ENCODE measurements around the gene KREMEN1.
A peak's percentile ranks its signal among the peaks of the same experiment; 100 is the strongest.
"Not testable (repeated sequence)": the region's sequence is repeated elsewhere in the genome, so short reads cannot be mapped to it uniquely, and the experiment has no call there.

Gene KREMEN1

DNA sequence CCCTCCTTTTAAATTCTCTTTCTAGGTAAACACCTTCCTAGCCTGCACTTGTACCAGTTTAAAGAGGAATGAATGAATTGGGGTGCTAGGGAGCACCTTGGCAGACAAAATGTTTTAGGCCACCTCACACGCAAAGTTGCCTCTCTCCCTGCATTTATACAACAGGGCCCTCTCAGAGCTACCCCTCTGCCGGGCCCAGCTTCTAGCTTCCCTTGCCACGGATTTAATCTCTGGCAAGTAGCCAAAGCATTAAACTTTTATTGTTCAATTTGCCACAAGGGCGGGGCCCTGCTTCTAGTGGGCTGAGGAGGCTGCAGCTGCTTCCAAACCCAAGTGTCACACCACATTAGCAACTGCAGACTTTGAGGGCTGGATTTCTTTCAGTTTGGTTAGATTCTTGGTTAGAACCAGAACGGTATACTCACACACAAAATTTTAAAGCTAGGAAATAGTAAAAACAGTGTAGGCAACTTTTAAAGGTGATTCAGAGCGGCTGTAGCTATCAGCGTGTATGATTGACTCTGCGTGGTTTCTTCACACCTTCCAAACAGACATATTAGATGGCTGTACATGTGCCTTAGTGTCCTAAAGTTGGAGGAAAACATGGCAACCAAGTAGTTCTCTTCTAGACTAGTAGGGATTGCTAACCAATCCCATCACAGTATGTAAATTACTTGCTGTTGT lies 6.5 kb downstream of the KREMEN1 start:
- peak; percentile 84 for DNase-seq

DNA sequence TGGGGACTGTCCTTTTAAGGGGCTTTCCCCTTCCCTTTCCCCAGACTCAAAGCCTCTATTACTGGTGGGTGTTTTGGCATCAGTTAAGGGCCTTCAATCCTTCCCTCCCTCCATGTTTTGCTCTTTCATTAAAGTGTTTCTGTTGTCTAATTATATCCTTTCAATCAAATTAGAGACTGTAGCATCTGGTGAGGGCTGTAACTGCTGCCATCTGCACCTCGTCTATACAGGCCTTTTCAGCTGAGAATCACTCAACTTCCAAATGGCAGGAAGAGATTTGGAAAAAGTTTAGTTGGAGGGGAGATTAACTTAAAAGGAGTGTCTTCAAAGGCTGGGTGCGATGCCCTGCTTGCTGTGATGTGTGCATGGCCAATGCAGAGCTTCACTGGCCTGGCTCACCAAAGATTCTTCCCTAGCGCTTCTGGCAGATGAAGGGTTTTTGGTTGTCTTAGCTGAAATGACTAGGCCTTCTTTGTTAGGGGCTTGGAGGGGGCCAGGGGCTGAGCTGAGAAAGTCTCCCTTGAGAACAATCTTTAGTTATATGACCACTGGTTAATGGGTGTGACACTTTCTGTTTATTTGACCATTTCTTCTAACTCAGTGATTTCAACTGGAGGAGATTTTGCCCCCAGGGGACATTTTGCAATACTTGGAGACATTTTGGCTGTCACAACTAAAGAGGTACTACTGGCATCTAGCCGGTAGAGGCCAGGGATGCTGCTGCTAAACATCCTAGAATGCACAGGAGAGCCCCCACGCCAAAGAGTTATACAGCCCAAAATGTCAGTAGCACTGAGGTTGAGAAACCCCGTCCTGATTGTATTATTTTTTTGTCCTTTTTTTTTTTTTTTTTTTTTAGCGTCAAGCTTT lies 7.5 kb downstream of the KREMEN1 start:
- no peak for DNase-seq

DNA sequence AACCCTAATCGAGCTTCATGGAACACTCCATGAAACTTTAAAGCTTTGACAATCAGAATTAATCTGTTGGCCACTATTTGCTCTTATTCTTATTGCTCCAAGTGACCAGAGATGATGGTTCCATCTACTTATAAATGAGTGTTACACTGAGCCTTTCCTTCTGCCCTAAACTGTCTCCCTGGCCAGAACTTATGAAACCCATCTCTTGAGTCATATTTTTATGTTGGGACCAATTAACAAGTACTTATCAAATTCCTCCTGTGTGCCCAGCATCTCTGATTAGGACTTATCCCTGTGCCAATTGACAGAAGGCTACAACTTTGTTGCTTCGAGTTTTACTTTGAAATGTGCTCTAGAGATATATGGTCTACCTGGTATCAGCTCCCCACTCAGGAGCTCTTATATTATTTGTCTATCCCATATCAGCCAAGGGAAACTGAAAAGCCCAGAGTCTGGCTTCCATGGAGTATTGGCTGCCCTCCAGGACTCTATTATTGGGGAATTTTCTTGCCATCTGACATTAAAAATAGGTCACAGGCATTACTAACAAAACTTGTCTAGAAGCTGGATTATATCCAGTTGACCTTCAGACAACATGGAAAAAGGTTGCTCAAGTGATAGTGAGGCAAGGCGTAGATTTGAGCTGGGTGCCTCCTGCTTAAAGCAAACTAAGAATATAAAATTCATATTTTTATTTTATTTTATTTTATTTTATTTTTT lies 8.8 kb downstream of the KREMEN1 start:
- DNase-seq: no peak

DNA sequence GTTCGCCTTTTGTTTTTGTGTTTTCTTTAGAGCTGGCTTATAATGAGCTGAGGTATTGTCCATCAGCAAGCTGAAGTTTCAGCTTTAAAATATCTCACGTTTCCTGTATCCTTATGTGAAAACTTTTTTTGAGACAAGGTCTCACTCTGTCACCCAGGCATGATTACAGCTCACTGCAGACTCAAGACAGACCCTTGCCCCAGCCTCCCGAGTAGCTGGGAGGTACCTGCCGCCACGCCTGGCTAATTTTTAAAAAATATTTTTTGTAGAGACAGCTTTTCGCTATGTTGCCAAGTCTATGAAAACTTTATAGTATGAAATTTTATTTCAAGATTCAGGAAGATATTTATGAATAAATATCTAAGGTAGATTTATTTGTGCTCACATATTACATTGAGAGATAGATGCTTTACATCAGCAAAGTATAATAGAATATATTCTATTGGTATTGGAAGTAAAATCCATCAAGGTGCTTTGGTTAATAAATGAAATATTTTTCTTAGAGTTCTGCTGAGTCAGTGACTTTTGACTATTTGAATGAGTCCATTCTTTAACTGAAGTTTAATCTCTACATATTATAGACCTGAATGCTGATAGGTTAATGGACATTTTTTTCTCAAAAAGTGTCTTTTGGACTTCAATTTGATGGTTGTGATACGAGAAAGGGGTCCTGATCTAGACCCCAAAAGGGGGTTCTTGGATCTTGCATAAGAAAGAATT lies 10.2 kb downstream of the KREMEN1 start:
- DNase-seq: no peak

DNA sequence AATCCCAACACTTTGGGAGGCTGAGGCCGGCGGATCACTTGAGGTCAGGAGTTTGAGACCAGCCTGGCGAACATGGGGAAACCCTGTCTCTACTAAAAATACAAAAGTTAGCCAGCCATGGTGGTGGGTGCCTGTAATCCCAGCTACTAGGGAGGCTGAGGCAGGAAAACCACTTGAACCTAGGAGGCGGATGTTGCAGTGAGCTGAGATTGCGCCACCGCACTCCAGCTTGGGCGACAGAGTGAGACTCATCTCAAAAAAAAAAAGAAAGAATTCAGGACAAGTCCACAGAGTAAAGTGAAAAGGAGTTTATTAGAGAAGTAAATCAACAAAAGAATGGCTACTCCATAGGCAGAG lies 10.7 kb downstream of the KREMEN1 start:
- DNase-seq: not testable (repeated sequence)

DNA sequence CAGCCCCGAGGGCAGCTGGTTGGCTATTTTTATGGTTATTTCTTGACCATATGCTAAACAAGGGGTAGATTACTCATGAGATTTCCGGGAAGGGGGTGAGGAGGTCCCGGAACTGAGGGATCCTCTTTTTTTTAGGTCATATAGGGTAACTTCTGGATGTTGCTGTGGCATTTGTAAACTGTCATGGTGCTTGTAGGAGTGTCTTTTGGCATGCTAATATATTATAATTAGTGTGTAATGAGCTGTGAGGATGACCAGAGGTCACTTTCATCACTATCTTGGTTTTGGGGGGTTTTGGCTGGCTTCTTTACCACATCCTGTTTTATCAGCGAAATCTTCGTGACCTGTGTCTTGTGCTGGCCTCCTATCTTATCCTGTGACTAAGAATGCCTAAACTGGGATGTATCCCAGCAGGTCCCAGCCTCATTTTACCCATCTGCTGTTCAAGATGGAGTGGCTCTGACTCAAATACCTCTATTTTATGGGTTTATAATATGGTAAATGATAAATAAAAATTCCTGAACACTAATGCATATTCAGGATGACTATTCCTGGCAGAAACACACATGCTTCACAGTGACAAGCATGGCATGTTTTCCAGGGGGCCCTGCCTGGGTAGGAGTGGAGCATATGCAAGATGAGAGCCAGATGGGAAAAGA lies 11.2 kb downstream of the KREMEN1 start:
- DNase-seq: no peak

DNA sequence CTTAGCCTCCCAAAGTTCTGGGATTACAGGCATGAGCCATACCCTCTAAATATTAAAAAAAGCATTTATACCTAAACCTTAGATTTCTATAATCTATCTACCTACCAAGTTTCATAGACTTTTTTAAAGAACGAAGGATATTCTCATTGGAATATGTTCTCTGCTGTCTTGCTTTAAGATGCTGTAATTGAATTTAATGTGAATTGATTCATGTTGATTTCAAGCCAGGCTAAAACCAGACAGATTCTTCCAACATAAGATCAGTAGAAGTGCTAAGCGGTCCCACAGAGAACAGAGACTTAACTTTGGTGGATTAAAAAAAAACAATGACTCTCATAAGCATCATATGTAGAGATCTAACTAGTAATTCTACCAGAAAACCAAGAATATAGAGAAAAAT lies 14.2 kb downstream of the KREMEN1 start:
- no peak for DNase-seq

DNA sequence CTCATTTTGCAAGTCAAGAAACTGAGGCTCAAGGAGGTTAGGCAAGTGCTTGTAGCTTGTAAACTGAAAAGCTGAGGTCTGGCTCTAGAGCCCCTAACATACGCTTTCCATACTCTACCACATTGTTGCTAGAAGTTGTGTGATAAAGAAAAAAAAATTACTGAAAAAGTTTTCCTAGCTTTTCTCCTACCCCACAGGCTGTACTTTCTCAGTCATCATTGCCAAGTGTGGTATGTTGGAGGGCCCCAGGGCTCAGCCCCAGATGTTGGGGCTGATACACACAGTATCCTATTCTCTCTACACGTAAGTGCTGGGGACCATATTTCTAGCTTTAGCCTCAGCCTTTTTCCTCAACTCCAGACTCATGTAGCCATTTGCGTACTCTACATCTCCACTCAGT lies 16.0 kb downstream of the KREMEN1 start:
- DNase-seq: no peak

DNA sequence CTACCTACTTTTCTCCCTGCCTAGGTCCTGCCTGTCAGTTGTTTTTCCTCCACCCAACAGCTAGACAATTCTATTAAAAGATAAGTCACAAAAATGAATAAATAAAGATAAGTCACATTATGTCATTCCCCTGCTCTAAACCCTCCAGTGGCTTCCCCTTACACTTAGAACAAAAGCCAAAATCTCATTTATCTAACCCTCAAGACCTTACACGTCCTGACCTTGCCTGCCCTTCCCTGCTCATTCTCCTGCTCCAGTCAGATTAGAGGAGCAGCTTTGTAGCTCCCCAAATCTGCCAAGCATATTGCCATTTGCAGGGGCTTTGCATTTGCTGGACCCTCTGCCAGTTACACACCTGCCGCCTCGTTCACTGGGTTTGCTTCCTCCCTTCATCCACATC lies 16.7 kb downstream of the KREMEN1 start:
- no peak for DNase-seq

DNA sequence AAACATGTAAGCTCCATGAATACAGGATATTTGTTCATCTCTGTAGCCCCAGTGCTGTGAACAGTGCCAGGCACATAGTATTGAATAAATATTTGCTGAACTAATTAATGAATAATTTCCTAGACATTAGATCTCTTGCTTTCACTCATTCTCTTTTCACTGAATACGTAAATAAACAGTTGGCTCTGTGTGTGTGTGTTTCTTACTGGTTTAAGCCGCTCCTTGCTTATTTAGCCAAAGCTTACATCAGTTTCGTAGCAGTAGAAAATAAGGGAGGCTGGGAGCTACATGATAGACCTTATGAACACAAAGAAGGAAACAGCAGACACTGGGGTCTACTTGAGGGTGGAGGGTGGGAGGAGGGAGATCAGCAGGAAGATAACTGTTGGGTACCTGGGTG lies 17.2 kb downstream of the KREMEN1 start:
- no peak for DNase-seq

DNA sequence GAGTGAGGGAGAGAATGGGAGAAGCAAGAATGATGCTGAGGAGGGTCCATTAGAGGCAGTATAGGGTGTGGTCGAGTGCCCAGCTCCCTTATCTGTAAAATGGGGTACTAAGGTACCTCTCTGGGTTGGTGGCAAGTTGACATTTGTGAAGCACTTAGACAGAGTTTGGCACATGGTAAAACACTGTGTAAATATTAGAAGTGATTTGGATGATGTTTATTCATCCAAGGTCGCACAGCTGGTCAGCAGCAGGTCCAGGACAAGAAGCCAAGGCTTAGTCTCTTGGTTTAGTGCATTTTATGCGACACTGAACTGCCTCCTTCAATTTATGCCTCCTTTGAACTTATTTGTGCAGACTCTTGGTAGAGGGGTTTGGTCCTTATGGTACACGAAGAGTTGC lies 19.4 kb downstream of the KREMEN1 start:
- DNase-seq: no peak

DNA sequence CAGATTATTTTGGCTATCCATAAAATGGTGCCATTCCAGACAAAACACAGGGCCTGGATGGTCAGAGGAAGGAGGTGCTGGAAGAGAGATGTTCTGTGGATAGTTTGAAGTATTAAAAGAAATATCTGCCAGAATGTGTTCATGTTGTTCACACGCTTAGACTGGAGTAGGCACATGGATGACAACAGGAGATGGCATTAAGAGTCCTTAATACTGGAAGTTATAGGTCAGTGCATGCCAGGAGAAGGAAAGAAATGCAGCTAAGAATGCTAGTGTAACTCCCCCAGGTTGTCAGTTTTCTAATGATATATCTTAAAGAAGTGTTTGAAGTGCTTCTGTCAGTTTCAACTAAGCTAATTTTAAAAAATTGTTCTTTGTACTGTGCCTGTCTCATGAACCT lies 20.2 kb downstream of the KREMEN1 start:
- DNase-seq: no peak

DNA sequence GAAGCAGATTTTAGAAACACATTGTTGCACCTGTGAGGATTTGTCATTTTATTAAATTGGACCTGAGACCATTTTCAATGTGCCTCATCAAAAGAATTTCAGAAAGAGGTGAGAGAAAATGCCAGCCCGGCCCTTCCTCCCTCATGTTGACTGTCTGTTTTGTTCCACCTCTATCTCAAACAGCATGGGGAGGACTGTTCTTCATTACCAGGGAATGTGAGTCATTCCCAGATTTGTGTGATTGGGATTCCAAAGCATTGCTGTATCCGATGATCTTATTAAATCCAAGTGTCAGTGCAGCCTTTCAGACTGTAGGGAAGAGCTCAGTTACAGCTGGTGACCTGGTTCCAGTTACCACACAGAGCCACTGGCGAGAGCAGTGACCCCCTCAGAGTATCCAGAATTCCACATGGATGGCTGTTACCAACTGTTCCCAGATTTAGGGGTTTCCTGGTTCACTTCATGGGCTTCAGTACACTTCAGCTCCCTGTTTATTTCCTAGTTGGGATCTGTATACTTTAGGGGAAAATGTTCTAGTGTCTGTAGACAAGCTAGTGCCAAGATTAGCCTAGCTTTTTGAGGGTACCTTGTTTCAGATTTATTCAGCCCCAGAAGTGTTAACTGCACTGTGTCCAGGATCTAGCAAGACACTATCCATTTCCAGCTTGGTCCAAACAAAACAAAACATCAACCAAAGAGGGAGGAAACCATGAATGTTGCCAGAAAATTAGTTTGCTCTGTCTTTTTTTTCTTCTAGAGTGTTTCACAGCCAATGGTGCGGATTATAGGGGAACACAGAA lies 20.9 kb downstream of the KREMEN1 start:
- DNase-seq: no peak

DNA sequence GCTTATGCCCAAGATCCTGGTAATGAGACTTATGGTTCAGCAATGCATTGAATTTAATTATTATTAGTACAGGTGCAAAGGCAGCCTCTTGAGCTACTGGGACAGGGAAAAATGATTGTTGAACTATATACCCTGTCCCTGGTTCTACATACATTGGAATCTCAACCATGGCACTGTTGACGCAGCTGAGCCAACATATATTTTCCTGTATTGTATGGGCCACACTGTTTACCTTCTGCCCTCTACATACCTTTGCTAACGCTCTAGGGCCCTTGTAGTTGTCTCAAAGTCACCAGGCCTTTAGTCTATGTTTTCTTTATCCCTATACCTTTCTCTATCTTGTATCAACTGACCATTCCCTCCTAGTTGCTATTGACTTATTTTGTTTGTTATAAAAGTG lies 22.6 kb downstream of the KREMEN1 start:
- peak; percentile 50 for DNase-seq

DNA sequence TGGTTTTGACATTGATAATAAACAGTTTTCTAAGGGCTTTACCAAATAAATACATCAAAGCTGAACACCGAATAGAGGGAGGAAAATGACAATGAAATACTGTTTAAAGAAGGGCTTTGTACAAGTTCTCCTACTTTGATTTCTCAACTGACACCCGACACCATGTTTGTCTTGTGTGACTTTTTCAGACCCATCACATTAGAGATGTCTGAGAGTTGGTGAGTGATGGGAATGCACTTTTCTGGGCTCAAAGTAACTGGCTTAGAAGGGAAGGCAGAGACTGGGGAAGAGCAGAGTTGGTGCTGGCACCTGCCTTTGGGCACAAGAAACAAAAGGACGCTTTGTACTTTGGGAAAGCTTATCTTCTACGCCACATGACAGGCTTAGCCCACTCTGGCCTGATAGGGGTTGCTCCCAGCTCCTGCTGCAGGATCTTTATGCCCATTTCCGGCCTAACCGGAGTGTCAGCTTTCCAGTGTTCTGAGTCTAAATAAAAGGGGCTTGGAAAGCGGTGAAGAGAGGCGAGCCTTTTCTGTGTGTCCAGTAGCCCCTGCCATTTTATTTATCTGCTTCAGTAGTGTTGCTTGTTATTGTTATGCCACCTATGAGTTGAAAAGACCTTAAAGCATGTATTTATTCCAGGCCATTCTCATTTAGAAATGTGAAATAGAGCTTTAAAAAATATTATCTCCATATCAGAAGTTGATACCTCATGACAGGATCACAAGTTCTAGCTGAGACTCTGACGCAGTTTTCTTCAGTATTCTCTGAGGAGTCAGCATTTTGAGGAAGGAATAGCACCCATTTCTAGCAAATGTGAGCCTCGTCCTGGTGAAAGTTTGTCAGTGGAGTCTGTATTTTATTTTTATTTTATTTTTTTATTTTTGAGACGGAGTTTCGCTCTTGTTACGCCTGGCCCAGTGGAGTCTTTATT lies 24.2 kb downstream of the KREMEN1 start:
- no peak for DNase-seq

DNA sequence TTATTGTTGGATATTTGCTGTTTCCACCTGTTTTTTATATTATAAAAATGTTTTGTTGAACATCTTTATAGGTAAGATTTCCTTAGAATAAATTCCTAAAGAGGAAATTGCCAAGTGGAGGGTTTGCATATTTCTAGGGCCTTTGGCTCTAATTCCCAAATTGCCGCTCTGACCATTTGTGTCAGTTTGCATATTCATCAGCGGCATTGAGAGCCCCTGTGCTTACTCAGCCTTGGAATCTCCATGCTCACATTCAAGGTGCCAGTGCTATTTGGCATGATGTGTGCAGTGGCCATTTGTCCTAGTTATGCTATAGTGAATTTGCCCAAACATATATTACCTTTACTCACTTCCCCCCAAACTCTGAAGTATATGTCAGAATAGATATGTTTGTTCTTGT lies 25.5 kb downstream of the KREMEN1 start:
- no peak for DNase-seq

DNA sequence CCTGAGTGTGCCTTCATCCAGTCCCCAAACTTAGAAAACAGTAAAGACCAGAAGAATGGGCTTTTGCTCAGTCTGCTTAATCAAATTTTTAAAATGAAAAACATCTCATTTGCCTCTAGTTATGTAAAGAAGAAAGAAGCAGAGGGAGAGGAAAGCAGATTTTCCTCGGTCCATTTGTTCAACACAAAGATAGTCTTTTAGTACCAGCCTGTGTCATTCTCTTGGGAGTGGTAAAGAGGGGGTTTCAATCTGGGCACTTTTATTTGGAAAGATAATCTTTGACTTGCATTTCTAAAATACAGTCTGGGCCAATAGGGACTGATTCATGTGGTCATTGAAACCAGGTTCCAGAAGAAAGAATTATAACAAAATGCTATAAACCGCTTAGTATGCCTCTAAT lies 29.5 kb downstream of the KREMEN1 start:
- no peak for DNase-seq

DNA sequence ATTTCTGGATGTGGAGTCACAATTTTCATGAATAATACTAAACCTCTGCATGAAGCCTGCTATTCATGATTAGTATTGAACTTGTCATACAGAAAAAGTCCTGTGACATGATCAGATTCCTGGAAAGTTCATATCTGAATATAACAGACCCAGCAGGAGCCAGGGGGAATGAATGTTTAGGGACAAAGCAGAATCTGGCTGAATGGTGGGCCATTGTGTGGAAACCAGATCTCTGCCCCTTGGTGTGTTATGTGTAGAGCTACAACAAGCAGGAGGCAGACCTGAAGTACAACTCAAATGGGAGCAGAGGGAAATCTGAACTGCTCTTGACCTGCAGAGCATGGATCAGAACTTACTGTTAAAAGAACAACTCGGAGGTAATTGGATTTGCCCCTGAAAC lies 30.3 kb downstream of the KREMEN1 start:
- no peak for DNase-seq

DNA sequence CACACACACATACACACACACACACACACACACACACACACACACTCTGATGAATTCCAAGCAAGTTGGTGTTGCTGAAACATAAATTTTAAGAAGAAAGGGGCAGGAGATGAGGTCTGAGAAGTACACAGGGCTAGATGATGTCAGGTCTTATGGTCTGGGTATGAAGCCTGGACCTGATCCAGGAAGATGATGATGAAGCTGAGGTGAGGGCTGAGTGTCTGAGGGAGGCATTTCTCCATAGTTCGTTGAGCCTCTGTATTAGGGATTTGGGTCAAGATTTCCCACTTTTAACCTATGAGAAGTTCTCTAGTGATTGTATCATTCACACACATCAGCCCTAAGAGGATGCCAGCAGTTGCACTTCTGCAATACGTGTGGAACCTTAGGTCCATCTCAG lies 32.6 kb downstream of the KREMEN1 start:
- DNase-seq: no peak

DNA sequence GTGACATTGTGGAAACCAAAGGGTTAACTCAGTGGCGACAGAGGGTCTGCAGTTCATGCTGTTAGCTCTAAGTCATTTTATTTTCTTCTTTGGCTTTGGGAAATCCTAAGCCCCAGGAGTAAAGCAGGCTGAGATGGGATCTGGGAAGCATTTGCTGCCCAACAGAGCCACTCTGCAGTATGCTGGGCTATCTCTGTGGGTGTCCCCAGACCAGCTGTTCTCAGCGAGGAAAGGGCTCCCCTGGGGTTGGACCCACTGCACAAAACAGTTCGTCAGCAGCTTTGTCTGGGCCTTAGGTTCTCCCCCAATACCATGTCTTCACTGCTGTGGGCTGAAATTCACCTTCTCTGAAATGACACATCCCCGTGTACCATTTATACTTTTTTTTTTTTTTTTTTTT lies 34.0 kb downstream of the KREMEN1 start:
- DNase-seq: no peak

DNA sequence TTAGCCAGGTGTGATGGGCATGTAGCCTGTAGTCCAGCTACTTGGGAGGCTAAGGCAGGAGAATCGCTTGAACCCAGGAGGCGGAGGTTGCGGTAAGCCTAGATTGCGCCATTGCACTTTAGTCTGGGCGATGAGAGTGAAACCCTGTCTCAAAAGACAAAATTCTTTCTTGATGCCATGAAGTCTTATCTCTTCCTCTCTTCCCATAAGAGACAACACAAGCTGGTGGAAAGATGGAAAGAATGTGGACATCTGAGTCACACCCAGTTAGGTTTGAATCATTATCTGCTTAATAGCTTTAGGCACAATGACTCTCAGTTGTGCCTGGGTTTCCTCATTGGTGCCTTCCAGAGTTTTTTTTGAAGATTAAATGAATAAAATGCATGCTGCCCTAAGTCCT lies 35.3 kb downstream of the KREMEN1 start:
- DNase-seq: no peak
